Measurements from ENCODE around the gene SMIM23.
"Not testable (repeated sequence)": the region's sequence is repeated elsewhere in the genome, so short reads cannot be mapped to it uniquely, and the experiment has no call there.

- TF ChIP-seq POLR2A (IDR thresholded peaks at IDR 0.05); EP300 (IDR thresholded peaks at IDR 0.05; ENCODE audit: low read depth): not testable (repeated sequence)
Observed at GRCh38 chr5:171781744-171782143, 3.9 kb upstream of the SMIM23 start.
